ENCODE measurements around the gene CARS2.

DNA sequence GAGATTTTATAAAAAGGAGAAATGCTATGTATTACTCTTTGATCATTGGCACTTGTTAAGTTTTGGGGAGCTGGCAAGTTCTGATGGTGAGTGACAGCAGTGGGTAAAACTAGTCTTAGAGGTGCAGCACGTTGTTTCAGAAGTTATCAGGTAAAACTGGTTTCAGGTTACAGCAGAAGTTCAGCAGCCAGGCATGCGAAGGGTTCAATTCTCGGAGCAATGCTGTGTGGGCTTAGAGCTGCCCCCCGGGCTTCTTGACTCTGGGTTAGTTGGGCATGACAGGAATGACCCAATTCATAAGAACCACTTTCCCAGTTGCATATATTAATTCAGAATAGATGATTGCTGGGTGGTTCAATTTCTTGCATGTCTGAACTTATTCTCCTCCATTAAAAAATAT, 42.4 kb upstream of the CARS2 start:
- TF ChIP-seq, protein P1, sequence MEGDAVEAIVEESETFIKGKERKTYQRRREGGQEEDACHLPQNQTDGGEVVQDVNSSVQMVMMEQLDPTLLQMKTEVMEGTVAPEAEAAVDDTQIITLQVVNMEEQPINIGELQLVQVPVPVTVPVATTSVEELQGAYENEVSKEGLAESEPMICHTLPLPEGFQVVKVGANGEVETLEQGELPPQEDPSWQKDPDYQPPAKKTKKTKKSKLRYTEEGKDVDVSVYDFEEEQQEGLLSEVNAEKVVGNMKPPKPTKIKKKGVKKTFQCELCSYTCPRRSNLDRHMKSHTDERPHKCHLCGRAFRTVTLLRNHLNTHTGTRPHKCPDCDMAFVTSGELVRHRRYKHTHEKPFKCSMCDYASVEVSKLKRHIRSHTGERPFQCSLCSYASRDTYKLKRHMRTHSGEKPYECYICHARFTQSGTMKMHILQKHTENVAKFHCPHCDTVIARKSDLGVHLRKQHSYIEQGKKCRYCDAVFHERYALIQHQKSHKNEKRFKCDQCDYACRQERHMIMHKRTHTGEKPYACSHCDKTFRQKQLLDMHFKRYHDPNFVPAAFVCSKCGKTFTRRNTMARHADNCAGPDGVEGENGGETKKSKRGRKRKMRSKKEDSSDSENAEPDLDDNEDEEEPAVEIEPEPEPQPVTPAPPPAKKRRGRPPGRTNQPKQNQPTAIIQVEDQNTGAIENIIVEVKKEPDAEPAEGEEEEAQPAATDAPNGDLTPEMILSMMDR (IDR thresholded peaks at IDR 0.05) = no peak
- TF ChIP-seq POLR2A (IDR thresholded peaks at IDR 0.05) (no peak), EP300 (IDR thresholded peaks at IDR 0.05) (no peak)

Data from sigmoid colon (tissue), 4 donors.